HCT116 (cell line): ENCODE measurements around the gene ENTREP1. TPM values are rescaled to one million over a fixed set of nuclear protein-coding genes. Genes with fewer than 3 reads are reported as not detected.

Experiments
- ATAC-seq: fragments of 200-7000 bp; cut with Tn5 transposase; 2 replicates; pipeline ENCODE4 v1.9.1; 2020; ENCODE audit warnings: mild to moderate bottlenecking, moderate library complexity
- BruUV-seq: library from RNA; stranded (reverse); fragments of 400-500 nt; replicated peaks from 2 replicates; lab custom pipeline; 2021; lab: Mats Ljungman, UMichigan
- CTCF ChIA-PET: fragments of 300-600 bp; sonication (Branson Sonifier 250); formaldehyde crosslinking; loops from one replicate; lab custom pipeline; 2021; ENCODE audit warnings: antibody characterized with exemption; lab: Charles Lee
- POLR2A ChIA-PET: fragments of 300-600, 350-600 bp; sonication (Branson Sonifier 250); formaldehyde crosslinking; loops from one replicate; lab custom pipeline; 2021; ENCODE audit warnings: antibody characterized with exemption; lab: Charles Lee
- RAD21 ChIA-PET, 2 experiments: fragments of 300-600 bp; sonication (Branson Sonifier 250); formaldehyde crosslinking; loops; one replicate each; lab custom pipeline; 2023; ENCODE audit warnings: low total read pairs in 2 of 2; ENCODE audit not compliant: uncharacterized antibody in 2 of 2, unreplicated experiment in 2 of 2, low non-redundant PET in 1 of 2; lab: Charles Lee
- DNase-seq: peaks from one replicate; pipeline ENCODE4 v3.0.0-alpha.2; 2010; ENCODE audit warnings: low read depth, low spot score
- H2AFZ ChIP-seq: fragments of 200-600 bp; shearing (Covaris generic), sonication (generic); 2 replicates; pipeline ENCODE4 v1.6.1; 2017; ENCODE audit warnings: low read depth, mixed run types, mixed read lengths, antibody characterized with exemption, low read length; ENCODE audit not compliant: poor library complexity, severe bottlenecking
- H3K27ac ChIP-seq: 2 replicates; pipeline ENCODE4 v1.5.1; 2012; ENCODE audit warnings: low read depth, low read length
- H3K27me3 ChIP-seq: fragments of 200-600 bp; sonication (generic); 2 replicates; pipeline ENCODE4 v1.6.1; 2016; ENCODE audit warnings: mixed run types, low read length, mixed read lengths; ENCODE audit not compliant: insufficient read depth
- H3K36me3 ChIP-seq, 2 experiments: fragments of 200-500 bp in 1 of 2; fragments of 200-600 bp in 1 of 2; sonication (Bioruptor generic) in 1 of 2; sonication (generic) in 1 of 2; 2 replicates each; pipeline versions ENCODE4 v1.5.1 to v1.6.1; 2014 to 2016; ENCODE audit warnings: low read length in 2 of 2, inconsistent platforms in 1 of 2, mixed read lengths in 1 of 2, mixed run types in 1 of 2; ENCODE audit not compliant: insufficient read depth in 2 of 2, control insufficient read depth in 1 of 2
- H3K4me1 ChIP-seq, 2 experiments: fragments of 200-600 bp in 1 of 2; sonication (generic) in 1 of 2; 2 replicates each; pipeline versions ENCODE4 v1.5.1 to v1.6.1; 2012 to 2017; ENCODE audit warnings: low read length in 2 of 2, inconsistent platforms in 1 of 2, mild to moderate bottlenecking in 1 of 2, mixed read lengths in 1 of 2, mixed run types in 1 of 2, moderate library complexity in 1 of 2; ENCODE audit not compliant: insufficient read depth in 2 of 2, control insufficient read depth in 1 of 2
- H3K4me2 ChIP-seq: fragments of 200-600 bp; sonication (generic); 2 replicates; pipeline ENCODE4 v1.6.1; 2017; ENCODE audit warnings: mixed run types, low read length, mixed read lengths
- H3K4me3 ChIP-seq, 2 experiments: fragments of 200-600 bp in 1 of 2; sonication (generic) in 1 of 2; replicated peaks in 1 of 2; 2 replicates each; pipeline ENCODE4 v1.5.1; 2011 to 2016; ENCODE audit warnings: low read length in 2 of 2, control low read depth in 1 of 2, low read depth in 1 of 2, mild to moderate bottlenecking in 1 of 2, mixed read lengths in 1 of 2, mixed run types in 1 of 2
- H3K79me2 ChIP-seq: fragments of 200-600 bp; sonication (generic); 2 replicates; pipeline ENCODE4 v1.6.1; 2017; ENCODE audit warnings: mild to moderate bottlenecking, mixed run types, low read length, moderate library complexity, mixed read lengths; ENCODE audit not compliant: insufficient read depth
- H3K9ac ChIP-seq: fragments of 200-600 bp; sonication (generic); 2 replicates; pipeline ENCODE4 v1.6.1; 2016; ENCODE audit warnings: low read length, mixed read lengths
- H3K9me2 ChIP-seq: fragments of 200-600 bp; sonication (generic), shearing (Covaris generic); 2 replicates; pipeline ENCODE4 v1.6.1; 2017; ENCODE audit warnings: mixed run types, mild to moderate bottlenecking, moderate library complexity; ENCODE audit not compliant: insufficient read depth
- H3K9me3 ChIP-seq, 2 experiments: fragments of 200-500 bp in 1 of 2; fragments of 200-600 bp in 1 of 2; sonication (Bioruptor generic) in 1 of 2; sonication (generic) in 1 of 2; 2 replicates each; pipeline ENCODE4 v1.6.1; 2014 to 2017; ENCODE audit warnings: low read length in 2 of 2, mixed read lengths in 2 of 2, inconsistent platforms in 1 of 2, low read depth in 1 of 2, mild to moderate bottlenecking in 1 of 2, mixed run types in 1 of 2, moderate library complexity in 1 of 2; ENCODE audit not compliant: control insufficient read depth in 1 of 2, insufficient read depth in 1 of 2
- H4K20me1 ChIP-seq: fragments of 200-600 bp; sonication (generic), shearing (Covaris generic); 2 replicates; pipeline ENCODE4 v1.6.1; 2017; ENCODE audit warnings: mixed run types, mild to moderate bottlenecking, moderate library complexity; ENCODE audit not compliant: insufficient read depth
- CEBPB ChIP-seq: IDR thresholded peaks from 2 replicates; pipeline ENCODE4 v1.6.1; 2012; ENCODE audit warnings: low read depth
- ELF1 ChIP-seq: IDR thresholded peaks from 2 replicates; pipeline ENCODE4 v1.6.1; 2012; ENCODE audit warnings: low read depth, borderline replicate concordance
- FOSL1 ChIP-seq: IDR thresholded peaks from 2 replicates; pipeline ENCODE4 v1.6.1; 2012; ENCODE audit warnings: low read depth
- JUND ChIP-seq: IDR thresholded peaks from 2 replicates; pipeline ENCODE4 v1.6.1; 2012
- POLR2A ChIP-seq: IDR thresholded peaks from 2 replicates; pipeline ENCODE4 v1.7.0; 2011; ENCODE audit warnings: borderline replicate concordance; ENCODE audit not compliant: insufficient read depth, insufficient read length; ENCODE audit errors: extremely low read depth
- POLR2AphosphoS5 ChIP-seq: IDR thresholded peaks from 2 replicates; pipeline ENCODE4 v1.6.1; 2011; ENCODE audit warnings: mild to moderate bottlenecking, low read depth, low read length, moderate library complexity
- RAD21 ChIP-seq: IDR thresholded peaks from 2 replicates; pipeline ENCODE4 v1.6.1; 2012; ENCODE audit warnings: low read depth, mild to moderate bottlenecking
- SIN3A ChIP-seq: IDR thresholded peaks from 2 replicates; pipeline ENCODE4 v1.6.1; 2012; ENCODE audit warnings: low read depth
- TCF7L2 ChIP-seq: IDR thresholded peaks from 2 replicates; pipeline ENCODE4 v1.7.0; 2011; ENCODE audit warnings: borderline replicate concordance, inconsistent platforms; ENCODE audit not compliant: insufficient read depth, insufficient read length; ENCODE audit errors: extremely low read depth
- ZFX ChIP-seq: fragments of 450-650 bp; IDR thresholded peaks from 2 replicates; pipeline ENCODE4 v1.6.1; 2017
- intact Hi-C: fragments of 100-400 bp; cut with micrococcal nuclease; formaldehyde crosslinking; loops from 2 replicates; pipeline ENCODE4 v1.10.0; 2022
- total RNA-seq: library from RNA; stranded (reverse); gene quantifications from one replicate; pipeline ENCODE4 v1.2.1, GENCODE V29; 2021; ENCODE audit not compliant: unreplicated experiment
- TF ChIP-seq, protein P1 (sequence below): IDR thresholded peaks from 2 replicates; pipeline ENCODE4 v1.6.1; 2011; ENCODE audit warnings: mild to moderate bottlenecking, low read length, moderate library complexity; ENCODE audit not compliant: insufficient replicate concordance; ENCODE audit errors: extremely low read depth
- TF ChIP-seq, protein P2 (sequence below): IDR thresholded peaks from 2 replicates; pipeline ENCODE4 v1.6.1; 2012

Gene ENTREP1
- total RNA-seq, 1 experiment from 2014 or later = 1.1 TPM

DNA sequence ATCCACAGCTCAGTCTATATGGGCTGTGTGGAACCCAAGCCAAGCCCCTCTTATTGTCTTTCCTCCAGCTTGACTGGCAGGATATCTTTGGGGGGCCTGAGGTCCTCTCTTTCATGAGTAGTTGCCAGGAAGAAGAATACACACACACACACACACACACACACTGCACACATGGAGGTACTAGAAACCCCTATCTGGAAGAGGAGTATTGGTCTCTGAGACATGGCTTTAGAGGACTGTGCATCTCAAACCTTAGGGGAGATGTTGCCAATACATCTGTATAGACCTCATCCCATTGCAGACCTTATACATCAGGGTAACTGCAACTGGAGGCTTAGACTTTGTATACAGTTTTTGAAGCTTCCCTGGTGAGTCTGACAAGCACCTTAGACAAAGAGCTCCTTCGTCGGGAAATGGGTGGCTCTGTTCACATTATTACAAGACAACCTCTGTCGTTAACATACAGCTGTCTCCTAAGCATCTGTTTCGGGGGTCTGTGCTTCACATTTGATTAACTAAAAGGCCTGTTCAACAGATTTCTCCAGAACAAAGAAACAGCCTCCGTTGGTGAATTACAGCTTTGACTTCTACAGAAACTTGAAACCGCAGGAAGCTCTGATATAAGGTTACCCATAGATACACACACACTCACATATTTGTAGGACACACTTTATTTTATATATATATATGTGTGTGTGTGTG, 5.5 kb upstream of the ENTREP1 start:
- RAD21 ChIA-PET = no interaction called here
- intact Hi-C loops = loop anchor here (10.0 kb wide), 1 partner anchor 285 kb away; the partner anchor contains the start of gene FXN
- BruUV-seq = no TSS peak

DNA sequence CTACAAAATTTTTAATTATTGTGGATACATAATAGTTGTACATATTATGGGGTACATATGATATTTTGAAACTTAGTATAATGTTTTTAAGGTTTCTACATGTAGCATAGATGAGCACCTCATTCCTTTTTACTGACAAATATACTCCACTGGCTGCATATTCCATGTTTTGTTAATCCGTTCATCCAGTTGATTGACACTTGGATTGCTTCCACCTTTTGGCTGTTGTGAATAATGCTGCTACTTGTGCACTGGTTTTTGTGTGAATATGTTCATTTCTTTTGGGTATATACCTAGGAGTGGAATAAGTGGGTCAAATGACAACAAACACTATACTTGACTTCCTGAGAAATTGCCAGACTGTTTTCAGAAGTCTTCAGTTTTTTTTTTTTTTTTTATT, 2.8 kb upstream of the ENTREP1 start:
- intact Hi-C loops = loop anchor here (10.0 kb wide), 1 partner anchor 287 kb away; the partner anchor contains the start of gene FXN
- no peaks in the 10 kb centered on the region for H4K20me1 ChIP-seq
- peaks cover 4 to 7% of the 10 kb centered on the region in 2 experiments; a peak in 3 of 4 replicates for H3K4me1 ChIP-seq
- H3K36me3 ChIP-seq = no peaks in the 10 kb centered on the region
- no peak for DNase-seq
- no peaks in the 10 kb centered on the region for H3K79me2 ChIP-seq
- H3K4me2 ChIP-seq = no peak overlapping the region
- no TSS peak for BruUV-seq
- peaks cover 19% of the 10 kb centered on the region for H3K27me3 ChIP-seq
- RAD21 ChIA-PET = no interaction called here
- no peaks in the 10 kb centered on the region for H3K9me2 ChIP-seq
- no peaks in the 10 kb centered on the region for H3K9me3 ChIP-seq
- no peak for ATAC-seq
- POLR2A ChIA-PET = no interaction called here
- H3K4me3 ChIP-seq = no peak overlapping the region
- no peak overlapping the region for H3K27ac ChIP-seq
- H3K9ac ChIP-seq = no peak overlapping the region
- H2AFZ ChIP-seq = no peak overlapping the region
- CTCF ChIA-PET = no interaction called here
- no peak for TF ChIP-seq TCF7L2
- no peak for TF ChIP-seq CEBPB
- no peak for TF ChIP-seq ELF1
- TF ChIP-seq POLR2A = no peak
- no peak for TF ChIP-seq FOSL1
- TF ChIP-seq, protein P1, sequence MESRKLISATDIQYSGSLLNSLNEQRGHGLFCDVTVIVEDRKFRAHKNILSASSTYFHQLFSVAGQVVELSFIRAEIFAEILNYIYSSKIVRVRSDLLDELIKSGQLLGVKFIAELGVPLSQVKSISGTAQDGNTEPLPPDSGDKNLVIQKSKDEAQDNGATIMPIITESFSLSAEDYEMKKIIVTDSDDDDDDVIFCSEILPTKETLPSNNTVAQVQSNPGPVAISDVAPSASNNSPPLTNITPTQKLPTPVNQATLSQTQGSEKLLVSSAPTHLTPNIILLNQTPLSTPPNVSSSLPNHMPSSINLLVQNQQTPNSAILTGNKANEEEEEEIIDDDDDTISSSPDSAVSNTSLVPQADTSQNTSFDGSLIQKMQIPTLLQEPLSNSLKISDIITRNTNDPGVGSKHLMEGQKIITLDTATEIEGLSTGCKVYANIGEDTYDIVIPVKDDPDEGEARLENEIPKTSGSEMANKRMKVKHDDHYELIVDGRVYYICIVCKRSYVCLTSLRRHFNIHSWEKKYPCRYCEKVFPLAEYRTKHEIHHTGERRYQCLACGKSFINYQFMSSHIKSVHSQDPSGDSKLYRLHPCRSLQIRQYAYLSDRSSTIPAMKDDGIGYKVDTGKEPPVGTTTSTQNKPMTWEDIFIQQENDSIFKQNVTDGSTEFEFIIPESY = no peak
- no peak for TF ChIP-seq POLR2AphosphoS5
- TF ChIP-seq RAD21 = no peak
- TF ChIP-seq ZFX = no peak
- no peak for TF ChIP-seq JUND

More for the DNA sequence above, 5.5 kb upstream of the ENTREP1 start:
- H3K79me2 ChIP-seq = no peaks in the 10 kb centered on the region
- TF ChIP-seq TCF7L2 (no peak), SIN3A (no peak)
- TF ChIP-seq, protein P2, sequence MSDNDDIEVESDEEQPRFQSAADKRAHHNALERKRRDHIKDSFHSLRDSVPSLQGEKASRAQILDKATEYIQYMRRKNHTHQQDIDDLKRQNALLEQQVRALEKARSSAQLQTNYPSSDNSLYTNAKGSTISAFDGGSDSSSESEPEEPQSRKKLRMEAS = no peak
- TF ChIP-seq, protein P1 = no peak
- TF ChIP-seq, all 23 proteins: peak for 0
- H3K27ac ChIP-seq = no peak overlapping the region
- no peaks in the 10 kb centered on the region for H4K20me1 ChIP-seq
- CTCF ChIA-PET = no interaction called here
- no peak overlapping the region for H3K9ac ChIP-seq
- no peaks in the 10 kb centered on the region for H3K9me2 ChIP-seq
- peaks cover 3% of the 10 kb centered on the region in 2 experiments; a peak in 3 of 4 replicates for H3K4me1 ChIP-seq
- no peak for ATAC-seq
- no peaks in the 10 kb centered on the region for H3K36me3 ChIP-seq
- peaks cover 7% of the 10 kb centered on the region for H3K27me3 ChIP-seq
- DNase-seq = no peak
- H3K4me3 ChIP-seq = no peak overlapping the region
- POLR2A ChIA-PET = no interaction called here
- no peak overlapping the region for H2AFZ ChIP-seq
- no peak overlapping the region for H3K4me2 ChIP-seq
- no peaks in the 10 kb centered on the region for H3K9me3 ChIP-seq
